Activated CD4-positive, alpha-beta T cell treated with anti-CD3 and anti-CD28 coated beads, Interleukin-2, amount 50 U/mL, for 4 hours (primary cell): ENCODE measurements around the gene TNFSF13B.
"Not testable (repeated sequence)": the region's sequence is repeated elsewhere in the genome, so short reads cannot be mapped to it uniquely, and the experiment has no call there.

Experiments used
- DNase-seq, 2 experiments: peaks; one replicate each; pipeline ENCODE4 v3.0.0-alpha.2; 2020

Gene TNFSF13B

GRCh38 chr13:108269601-108270328 lies at the start of gene TNFSF13B:
Gene TNFSF13B (plus strand): TSS chr13:108269718. CDS start chr13:108269896, 178 bp downstream.
- DNase-seq = peak; percentile 26 to 29

GRCh38 chr13:108220041-108220440 lies 49.5 kb upstream of the TNFSF13B start:
- peak in 1 of 2 experiments; percentile 16 for DNase-seq

GRCh38 chr13:108223687-108224503 lies 45.6 kb upstream of the TNFSF13B start:
- no peak for DNase-seq

- DNase-seq = no peak
Measured at GRCh38 chr13:108225440-108225839, 44.1 kb upstream of the TNFSF13B start.

GRCh38 chr13:108226184-108226583 lies 43.3 kb upstream of the TNFSF13B start:
- no peak for DNase-seq

GRCh38 chr13:108227651-108228272 lies 41.8 kb upstream of the TNFSF13B start:
- DNase-seq = no peak

GRCh38 chr13:108230377-108230776 lies 39.1 kb upstream of the TNFSF13B start:
- no peak for DNase-seq

- no peak for DNase-seq
Measured at GRCh38 chr13:108249150-108249549, 20.4 kb upstream of the TNFSF13B start.

- no peak for DNase-seq
Measured at GRCh38 chr13:108257248-108257647, 12.3 kb upstream of the TNFSF13B start.

- DNase-seq = no peak
Measured at GRCh38 chr13:108263621-108264355, 5.7 kb upstream of the TNFSF13B start.

- DNase-seq = no peak
Measured at GRCh38 chr13:108266321-108266990, 3.1 kb upstream of the TNFSF13B start.

GRCh38 chr13:108267347-108267746 lies 2.2 kb upstream of the TNFSF13B start:
- no peak for DNase-seq

- DNase-seq = not testable (repeated sequence)
Measured at GRCh38 chr13:108267855-108268254, 1.7 kb upstream of the TNFSF13B start.

- no peak for DNase-seq
Measured at GRCh38 chr13:108268466-108269112, 929 bp upstream of the TNFSF13B start.

GRCh38 chr13:108270442-108270841 lies 924 bp downstream of the TNFSF13B start:
- DNase-seq = no peak

GRCh38 chr13:108272333-108272732 lies 2.8 kb downstream of the TNFSF13B start:
- no peak for DNase-seq

- DNase-seq = no peak
Measured at GRCh38 chr13:108273429-108274118, 4.1 kb downstream of the TNFSF13B start.

GRCh38 chr13:108274718-108275117 lies 5.2 kb downstream of the TNFSF13B start:
- DNase-seq = no peak

- no peak for DNase-seq
Measured at GRCh38 chr13:108276060-108276459, 6.5 kb downstream of the TNFSF13B start.

GRCh38 chr13:108278466-108278865 lies 8.9 kb downstream of the TNFSF13B start:
- no peak for DNase-seq

- no peak for DNase-seq
Measured at GRCh38 chr13:108281901-108282300, 12.4 kb downstream of the TNFSF13B start.
